GM18873 (cell line): Measurements from ENCODE around the gene SRGAP3.
"Not testable (repeated sequence)": the region's sequence is repeated elsewhere in the genome, so short reads cannot be mapped to it uniquely, and the experiment has no call there.

Experiments
- ATAC-seq: cut with Tn5 transposase; IDR thresholded peaks from one replicate; pipeline ENCODE4 v1.9.1; 2021; ENCODE audit warnings: mild to moderate bottlenecking, moderate library complexity, moderate number of reproducible peaks; ENCODE audit not compliant: unreplicated experiment, low FRiP score

The SRGAP3 gene

GRCh38 chr3:9249273-9250192 lies at the start of gene SRGAP3:
TSS of gene SRGAP3 (minus strand) at chr3:9249646. CDS start at chr3:9248951, 695 bp downstream.
- peak; percentile 100 for ATAC-seq

- ATAC-seq: no peak
These were observed 48.8 kb upstream of the SRGAP3 start for GRCh38 chr3:9298236-9298635.

GRCh38 chr3:9296241-9296640 lies 46.8 kb upstream of the SRGAP3 start:
- no peak for ATAC-seq

GRCh38 chr3:9295007-9295406 lies 45.6 kb upstream of the SRGAP3 start:
- ATAC-seq: no peak

- not testable (repeated sequence) for ATAC-seq
These were observed 44.5 kb upstream of the SRGAP3 start for GRCh38 chr3:9293953-9294352.

DNA sequence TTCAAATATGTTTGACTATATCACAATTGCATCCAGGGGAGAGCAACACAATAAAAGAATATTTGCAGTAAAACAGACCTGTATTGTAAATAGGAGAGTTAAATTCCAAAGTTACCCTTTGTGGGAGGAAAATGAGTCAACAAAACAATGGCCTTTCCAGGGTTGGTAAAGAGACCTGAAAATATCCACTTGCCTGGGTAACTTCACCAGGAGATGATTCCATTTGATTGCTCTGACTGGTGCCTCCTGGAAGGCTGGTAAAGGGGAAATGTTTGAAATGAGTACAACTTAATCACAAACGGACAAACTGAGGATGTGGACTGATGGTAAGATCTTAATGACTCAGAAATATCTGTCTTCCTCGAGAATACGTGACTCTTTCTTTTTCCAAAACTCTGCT lies 43.6 kb upstream of the SRGAP3 start:
- ATAC-seq: no peak

GRCh38 chr3:9292516-9292915 lies 43.1 kb upstream of the SRGAP3 start:
- ATAC-seq: no peak

GRCh38 chr3:9291821-9292410 lies 42.5 kb upstream of the SRGAP3 start:
- ATAC-seq: no peak

DNA sequence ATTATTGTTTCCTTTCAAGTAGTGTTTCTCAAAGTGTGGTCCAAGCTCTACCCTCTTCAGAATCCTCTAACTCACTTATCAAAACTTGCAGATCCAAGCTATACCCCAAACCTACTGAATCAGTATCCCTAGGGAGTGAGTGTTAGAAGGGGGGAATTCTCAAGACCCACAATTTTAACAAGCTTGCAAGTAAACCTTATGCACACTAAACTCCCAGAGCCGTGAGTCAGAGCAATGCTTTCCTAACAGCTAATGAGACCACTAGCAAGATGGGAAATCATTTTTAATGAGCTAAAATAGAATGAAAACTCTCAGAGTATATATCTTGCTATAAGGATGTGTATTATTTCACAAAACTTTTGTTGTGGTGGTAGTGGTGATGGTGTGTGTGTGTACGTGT lies 41.1 kb upstream of the SRGAP3 start:
- ATAC-seq: no peak

- ATAC-seq: not testable (repeated sequence)
These were observed 32.1 kb upstream of the SRGAP3 start for GRCh38 chr3:9281533-9281932.

GRCh38 chr3:9280451-9281219 lies 31.2 kb upstream of the SRGAP3 start:
- no peak for ATAC-seq

DNA sequence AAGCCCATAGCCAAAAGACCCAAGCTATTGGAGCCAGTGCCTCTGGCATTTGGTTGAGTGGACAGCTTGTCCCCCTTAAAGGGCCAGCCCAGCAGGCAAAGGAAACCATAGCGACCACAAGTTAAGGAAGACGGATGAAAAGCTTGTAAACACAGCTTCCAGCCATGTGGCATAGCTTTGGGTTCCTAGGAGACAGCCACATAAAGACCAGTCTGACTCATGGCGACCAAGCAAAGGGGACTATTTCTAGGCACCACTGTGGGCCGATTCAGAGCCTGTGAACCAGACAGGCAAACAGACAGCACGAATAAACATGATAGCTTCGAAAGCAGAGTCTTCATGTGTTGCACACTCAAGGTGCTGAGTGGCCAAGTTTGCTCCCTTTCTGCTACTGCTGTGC lies 30.5 kb upstream of the SRGAP3 start:
- ATAC-seq: no peak

DNA sequence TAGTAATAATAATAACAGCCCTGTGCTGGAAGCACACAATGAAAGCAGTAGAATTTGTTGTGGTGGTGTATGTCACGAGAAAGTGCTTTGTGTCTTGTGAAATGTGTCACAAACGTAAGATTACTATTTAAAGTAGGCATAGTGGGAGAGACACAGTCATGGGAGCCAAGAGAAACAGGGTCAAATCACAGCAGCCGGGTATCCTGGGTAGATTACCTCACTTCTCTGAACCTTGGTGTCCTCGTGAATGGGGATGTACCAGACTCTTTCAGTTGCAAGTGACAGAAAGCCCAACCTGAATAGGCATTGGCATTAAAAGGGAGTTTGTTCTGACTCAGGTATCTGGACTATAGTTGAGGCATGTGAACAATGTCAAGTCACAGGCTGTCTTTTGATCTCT lies 29.1 kb upstream of the SRGAP3 start:
- no peak for ATAC-seq

DNA sequence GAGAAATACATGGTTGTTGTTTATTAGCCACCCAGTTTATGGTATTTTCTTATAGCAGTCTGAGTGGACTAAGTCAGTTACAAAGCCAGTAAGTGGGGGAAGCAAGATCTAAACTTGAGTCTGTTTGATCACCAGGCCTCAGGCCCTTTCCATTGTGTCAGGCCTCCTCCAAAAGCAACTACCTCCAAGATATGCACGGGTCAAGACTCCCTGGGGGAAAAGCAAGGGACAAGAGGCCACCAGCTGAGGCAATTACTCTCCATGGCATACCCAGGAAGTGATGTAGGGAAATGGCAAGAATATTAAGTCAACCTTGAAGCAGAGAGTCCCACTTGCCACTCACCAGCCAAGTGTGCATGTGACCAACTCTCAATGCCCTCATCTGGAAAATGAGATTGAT lies 28.6 kb upstream of the SRGAP3 start:
- ATAC-seq: no peak

DNA sequence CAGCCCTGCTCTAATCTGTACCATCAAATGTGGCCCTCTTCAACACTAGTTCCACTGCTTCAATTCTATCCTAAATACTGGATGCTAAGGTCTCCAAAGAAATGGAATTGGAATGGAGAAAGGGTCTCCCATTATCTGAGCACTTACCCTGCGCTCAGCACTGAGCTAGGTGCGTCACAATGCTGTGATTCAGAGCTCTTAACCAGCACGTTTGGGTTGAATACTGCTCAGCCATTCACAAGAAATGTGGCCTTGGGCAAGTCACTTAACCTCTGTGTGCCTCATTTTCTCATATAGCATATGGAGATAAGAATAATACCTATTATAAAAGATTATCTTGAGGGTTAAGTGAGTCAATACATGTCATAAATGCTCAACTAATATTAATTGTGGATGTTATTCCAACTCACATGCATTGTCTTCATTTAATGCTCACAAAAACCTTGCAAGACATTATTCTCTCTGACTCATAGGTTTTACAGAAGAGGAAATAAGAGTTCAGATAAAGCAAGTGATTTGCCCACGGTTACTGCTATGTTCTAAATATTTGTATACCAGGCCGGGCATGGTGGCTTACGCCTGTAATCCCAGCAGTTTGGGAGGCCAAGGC lies 27.4 kb upstream of the SRGAP3 start:
- no peak for ATAC-seq

DNA sequence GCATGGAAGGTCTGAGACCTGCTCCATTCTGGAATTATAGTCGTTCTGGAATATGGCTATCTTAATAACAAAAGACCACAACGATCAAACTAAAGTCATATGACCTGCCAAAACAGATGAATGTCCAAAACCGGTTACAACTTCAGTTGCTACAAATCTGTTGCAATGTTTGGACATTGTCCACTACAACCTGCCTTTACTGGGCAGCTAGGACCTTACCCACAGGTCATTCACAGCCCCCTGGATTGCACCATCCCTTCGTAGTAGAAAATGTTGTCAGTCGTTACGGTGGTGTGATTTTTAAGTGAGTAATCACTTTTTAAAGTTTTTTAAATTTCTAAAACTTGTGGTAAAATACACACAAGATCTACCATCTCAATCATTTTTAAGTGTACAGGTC lies 22.5 kb upstream of the SRGAP3 start:
- ATAC-seq: no peak

DNA sequence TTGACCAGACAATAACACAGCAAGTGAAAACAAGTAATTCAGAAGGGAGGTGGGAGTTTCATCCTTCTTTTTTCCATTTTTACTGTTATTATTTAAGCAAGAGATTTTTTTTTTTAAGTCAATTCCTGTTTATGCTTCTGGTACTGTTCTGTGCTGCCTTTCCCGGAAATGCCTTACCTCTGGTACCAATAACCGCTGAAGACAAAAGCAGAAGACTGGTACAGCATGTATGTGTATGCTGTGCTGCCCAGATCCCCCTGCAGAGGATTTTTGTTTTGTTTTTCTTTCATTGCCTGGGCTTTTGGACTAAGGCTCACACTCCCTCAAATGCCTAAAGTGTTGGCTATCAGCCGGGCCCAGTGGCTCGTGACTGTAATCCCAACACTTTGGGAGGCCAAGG lies 21.3 kb upstream of the SRGAP3 start:
- no peak for ATAC-seq

GRCh38 chr3:9266716-9267115 lies 17.3 kb upstream of the SRGAP3 start:
- no peak for ATAC-seq

- ATAC-seq: no peak
These were observed 10.9 kb upstream of the SRGAP3 start for GRCh38 chr3:9260305-9260704.

DNA sequence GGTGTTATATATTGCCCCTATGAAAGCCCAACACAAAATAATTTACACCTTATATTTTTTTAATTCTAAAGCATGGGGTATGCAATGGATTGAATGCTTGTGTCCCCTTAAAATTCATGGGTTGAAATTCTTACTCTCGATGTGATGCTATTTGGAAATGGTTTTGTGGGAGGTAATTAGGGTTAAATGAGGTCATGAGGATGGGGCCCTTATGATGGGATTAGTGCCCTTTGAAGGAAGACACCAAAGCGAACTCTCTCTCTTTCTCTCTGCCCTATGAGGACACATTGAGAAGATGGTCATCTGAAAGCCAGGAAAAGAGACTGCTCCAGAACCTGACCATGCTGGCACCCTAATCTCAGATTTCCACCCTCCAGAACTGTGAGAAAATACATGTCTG lies 7.6 kb upstream of the SRGAP3 start:
- no peak for ATAC-seq

- no peak for ATAC-seq
These were observed 6.5 kb upstream of the SRGAP3 start for GRCh38 chr3:9255976-9256375.
